ENCODE results near the gene GSK3A.

The GSK3A gene

DNA sequence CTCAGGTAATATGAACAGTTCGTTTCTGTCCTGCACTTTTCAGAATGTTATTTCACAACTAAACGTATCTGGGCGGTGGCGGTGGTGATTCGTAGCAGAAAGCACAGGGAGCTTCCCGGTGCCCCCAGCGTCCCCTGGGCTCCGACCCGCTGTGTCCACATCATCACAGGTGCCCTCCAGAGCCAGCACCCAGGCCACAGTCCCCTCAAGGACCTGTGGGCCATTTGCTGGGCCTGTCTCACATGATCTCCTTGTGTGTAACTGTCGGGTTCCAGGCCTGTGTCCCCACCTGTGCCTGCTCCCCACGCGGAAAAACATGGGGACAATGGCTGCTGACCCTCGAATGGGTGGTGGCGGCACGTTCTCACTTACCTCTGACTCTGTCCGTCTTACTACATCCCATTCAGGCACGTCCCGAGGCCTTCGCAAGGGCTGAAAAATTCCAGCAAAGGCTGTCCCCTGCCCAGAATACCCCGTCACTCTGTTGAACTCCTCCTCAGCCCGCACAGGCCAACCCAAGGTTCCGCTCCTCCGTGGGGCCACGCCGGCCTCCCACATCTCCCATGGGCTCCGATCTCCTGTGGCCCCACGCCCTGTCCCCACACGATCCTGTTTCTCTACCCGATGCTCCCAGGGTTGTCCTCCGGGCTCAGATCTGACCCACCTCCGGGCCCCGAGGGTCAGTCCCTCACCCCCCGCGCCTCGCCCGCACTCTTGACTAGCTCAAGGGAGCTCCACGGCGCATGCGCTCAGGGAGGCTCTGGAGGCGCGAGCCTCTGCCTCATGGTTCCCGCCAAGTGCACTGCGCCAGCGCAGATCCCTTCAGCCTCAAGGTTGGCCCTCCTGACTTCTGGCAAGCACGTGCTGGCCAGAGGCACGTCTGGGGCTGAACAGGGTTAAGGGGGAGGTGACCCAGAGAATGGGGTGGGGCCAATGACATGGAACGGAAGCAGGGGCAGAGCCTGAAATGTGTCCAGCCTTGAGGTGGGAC lies 46.1 kb downstream of the GSK3A start:
- no peak for DNase-seq

DNA sequence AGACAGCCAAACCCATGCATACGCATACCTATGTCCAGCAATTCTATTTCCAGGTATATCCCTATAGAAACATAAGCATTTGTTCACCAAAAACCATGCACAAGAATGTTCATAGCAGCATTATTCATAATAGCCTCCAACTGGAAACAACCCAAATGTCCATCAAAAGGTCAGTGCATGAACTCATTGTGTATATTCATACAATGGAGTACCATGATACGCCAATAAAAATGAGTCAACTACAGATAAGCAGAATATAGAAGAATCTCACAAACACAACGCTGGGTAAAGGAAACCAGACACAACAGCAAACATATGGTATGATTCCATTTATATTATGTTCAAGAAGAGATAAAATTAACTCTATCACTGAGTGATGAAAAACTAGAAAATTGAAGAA lies 48.7 kb downstream of the GSK3A start:
- no peak for DNase-seq

DNA sequence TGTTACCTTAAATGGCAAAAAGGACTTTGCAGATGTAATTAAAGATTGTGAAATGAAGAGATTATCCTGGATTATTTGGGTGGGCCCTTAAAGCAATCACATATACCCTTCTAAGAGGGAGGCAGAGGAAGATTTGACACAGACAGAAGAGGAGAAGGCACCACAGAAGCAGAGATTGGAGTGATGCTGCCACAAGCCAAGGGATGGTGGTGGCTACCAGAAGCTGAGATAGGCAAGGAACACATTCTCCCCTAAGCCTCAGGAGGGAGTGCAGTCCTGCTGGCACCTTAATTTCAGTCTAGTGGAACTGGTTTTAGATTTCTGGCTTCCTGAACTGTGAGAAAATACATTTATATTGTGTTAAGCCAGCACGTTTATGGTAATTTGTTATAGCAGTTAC lies 49.1 kb downstream of the GSK3A start:
- DNase-seq: no peak

DNA sequence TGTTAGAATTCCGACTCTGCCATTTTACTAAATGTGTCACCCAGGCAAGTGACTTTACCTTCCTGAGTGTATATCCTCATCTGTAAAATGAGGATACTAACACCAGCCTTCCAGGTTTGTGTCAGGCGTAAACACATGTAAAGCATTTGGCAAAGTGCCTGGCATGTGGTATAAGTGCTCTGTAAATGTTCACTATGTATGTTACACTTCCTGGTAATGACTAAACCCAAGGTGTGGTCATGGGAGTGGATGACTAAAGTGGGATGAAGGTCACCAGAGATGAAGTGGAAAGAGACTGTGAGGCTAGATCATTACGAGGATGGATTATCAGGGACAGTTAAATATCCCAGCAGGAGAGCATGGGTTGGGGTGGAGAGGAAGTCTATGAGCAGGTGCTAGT lies 50.5 kb downstream of the GSK3A start:
- peak; percentile 60 for DNase-seq

DNA sequence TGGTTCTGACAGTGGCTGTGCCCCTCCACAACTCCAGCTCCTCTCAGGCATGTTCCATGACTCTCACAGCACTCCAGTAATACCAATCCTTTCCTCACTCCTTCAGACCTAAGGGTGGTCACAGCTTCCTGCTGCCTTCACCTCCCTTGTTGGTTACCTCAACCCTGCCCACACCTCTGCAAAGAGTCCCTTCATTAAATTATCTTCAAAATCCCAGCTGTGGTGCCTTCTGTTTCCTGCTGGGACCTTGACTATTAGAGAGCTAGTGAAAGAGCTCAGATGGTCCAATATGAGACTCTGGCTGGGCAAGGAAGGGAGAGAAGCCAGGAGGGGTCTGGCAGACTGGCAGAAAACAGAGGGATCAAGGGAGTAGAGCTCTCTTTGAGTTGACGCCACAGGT lies 51.1 kb downstream of the GSK3A start:
- no peak for DNase-seq

DNA sequence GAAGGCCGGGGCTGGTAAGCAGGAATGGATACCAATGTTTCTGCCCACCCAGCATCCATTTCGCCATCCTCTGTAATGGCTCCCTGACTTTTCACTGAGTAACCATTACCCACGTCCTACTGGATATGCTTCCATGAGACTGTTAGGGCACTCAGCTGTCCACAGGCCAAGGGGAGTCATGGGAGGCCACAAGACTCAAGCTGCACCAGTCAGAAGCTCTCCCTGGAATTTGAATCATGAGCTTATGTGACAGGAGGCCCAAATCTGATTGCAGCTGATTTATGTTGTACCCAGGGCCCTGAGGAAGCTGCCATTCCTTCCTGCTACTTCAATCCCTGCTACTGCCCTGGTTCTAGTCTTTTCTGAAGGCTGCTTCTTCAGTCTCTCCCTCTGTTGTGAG lies 53.3 kb downstream of the GSK3A start:
- DNase-seq: no peak

DNA sequence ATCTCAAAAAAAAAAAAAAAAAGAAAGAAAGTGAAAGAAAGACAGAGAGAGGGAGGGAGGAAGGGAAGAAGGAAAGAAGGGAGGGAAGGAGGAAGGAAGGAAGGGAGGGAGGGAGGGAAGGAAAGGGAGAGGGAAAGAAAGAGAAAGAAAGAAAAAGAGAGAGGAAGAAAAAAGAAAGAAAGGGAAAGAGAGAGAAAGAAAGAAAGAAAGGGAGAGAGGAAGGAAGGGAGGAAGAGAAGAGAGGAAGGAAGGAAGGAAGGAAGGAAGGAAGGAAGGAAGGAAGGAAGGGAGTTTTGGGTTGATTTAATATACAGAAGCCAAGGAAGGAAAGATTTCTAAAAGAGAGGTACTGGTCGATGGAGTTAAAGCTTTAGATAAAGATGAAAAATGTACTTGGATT lies 53.7 kb downstream of the GSK3A start:
- no peak for DNase-seq

DNA sequence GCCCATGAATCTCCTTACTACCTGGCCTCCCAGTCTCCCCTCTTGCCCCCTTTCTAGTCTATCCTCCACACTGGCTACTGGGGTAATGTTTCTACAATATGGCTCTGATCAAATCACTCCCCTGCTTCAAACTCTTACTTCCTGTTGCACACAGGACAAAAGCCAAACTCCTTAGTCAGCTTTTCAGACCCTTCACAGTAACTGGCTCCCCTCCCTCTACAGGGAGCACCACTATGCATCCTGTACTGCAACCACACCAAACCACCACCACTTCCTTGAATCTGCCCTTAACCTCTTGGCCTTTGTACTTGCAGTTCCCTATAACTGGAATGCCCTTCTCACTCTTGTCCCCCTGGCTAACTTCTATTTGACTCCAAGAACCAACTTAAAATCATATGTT lies 57.1 kb downstream of the GSK3A start:
- peak; percentile 49 for DNase-seq

DNA sequence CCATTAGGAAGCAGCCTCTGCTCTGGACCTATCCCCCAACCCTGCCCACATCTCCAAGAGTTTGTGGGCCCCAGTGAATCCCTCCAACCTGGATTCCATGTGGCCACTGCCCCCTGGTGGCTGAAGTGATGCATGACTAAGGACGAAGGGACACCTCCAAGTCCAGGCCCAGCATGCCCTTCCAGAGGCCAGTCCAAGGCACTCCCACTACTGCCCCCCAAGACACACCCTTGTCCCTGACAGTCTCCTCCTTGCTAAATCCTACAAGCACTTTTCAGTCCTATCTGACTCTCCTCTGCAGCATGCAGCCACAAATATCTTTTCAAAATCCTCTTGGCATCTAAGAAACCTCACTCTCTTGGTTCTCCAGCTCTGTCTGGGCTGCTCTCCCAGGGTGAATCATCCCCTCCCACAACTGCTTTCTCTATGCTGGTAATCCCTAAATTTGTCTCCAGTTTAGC lies 58.0 kb downstream of the GSK3A start:
- DNase-seq: peak; percentile 81

All from CD4-positive, alpha-beta T cell treated with Interleukin-17A for 4 hours (primary cell).